ENCODE data around the gene KRTAP10-3. TPM values are rescaled to one million over a fixed set of nuclear protein-coding genes. Genes with fewer than 3 reads are reported as not detected.
"Not testable (repeated sequence)": the region's sequence is repeated elsewhere in the genome, so short reads cannot be mapped to it uniquely, and the experiment has no call there.

The KRTAP10-3 gene
- total and polyA plus RNA-seq, 3 experiments from 2014 or later: not detected

DNA sequence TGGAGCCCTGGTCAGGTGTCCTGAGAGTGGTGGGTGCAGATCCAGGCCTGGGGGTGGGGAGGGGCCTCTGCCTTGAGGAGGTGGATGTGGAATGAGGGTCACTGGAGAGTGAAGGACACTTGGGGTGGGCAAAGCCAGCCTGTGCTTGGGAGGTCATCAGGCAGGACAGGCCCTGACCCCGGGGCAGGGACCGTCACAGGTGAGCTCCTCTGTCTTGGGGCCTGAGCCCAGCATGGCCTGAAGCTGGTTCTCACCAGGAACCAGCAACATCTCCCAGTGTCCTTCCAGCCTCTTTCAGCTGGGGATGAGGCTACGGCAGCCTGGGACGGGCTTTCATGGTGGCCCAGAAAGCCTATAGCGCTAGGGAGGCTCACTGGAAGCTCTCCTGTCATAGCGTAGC is 6.5 kb downstream of the KRTAP10-3 start:
- Histone ChIP-seq H3K4me1 (ENCODE audit: insufficient read depth, low read length) (peaks cover 15% of the 10 kb centered on the region), H3K27ac (ENCODE audit: low read depth, low read length) (no peak overlapping the region), H3K4me3 (ENCODE audit: low read length) (no peak overlapping the region), H3K27me3 (ENCODE audit: insufficient read depth, low read length, poor library complexity, severe bottlenecking) (no peaks in the 10 kb centered on the region), H3K9me3 (ENCODE audit: low read length) (no peaks in the 10 kb centered on the region), H3K36me3 (ENCODE audit: insufficient read depth, low read length) (no peaks in the 10 kb centered on the region)
- no peak for DNase-seq
- Mint-ChIP-seq H3K4me3 (no peak overlapping the region), H3K36me3 (peaks cover 5 to 25% (median 6%) of the 10 kb centered on the region in 3 donors), H3K4me1 (peaks cover 19 to 25% (median 24%) of the 10 kb centered on the region in 3 donors), H3K27me3 (peaks cover 1 to 8% of the 10 kb centered on the region in 2 donors), H3K27ac (no peak overlapping the region), H3K9me3 (peaks cover 9 to 19% (median 12%) of the 10 kb centered on the region in 5 donors)
- POLR2A ChIA-PET: no interaction called here
- CTCF ChIA-PET: no interaction called here

DNA sequence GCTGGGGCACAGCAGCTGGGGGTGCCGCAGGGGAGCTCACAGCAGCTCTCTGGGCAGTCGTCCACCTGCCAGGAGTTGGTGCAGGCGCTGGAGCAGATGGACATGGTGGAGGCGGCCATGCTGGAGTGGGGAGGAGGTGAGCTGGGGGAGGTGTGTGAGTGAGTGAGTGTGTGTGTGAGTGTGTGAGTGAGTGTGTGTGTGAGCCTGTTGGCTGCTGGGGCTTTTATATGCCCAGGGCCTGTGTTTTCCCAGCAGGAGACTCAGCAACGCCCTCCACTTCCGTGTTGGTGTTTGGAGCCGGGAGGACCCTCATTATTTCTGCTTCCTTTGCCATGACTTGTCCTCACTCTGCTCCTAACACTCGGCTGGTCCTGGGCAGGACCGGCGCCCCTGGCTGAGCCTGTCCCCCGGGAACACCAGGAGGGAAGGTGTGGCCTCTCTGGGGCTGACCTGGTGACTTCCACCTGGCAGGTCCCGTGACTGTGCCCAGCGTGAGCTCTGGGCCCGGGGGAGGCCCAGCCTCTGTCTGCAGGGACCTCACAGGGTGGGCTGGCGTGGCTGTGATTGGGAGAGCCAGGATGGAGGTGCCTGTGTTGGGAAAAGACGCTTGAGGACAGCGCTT is 7.1 kb downstream of the KRTAP10-3 start, which contains the start of gene KRTAP10-2:
Gene KRTAP10-2, minus strand, starts transcription at position 166 of the 622 bp plus-strand sequence. Its CDS starts 47 bp downstream, at position 119.
- Mint-ChIP-seq H3K4me1 (peaks cover 26 to 30% (median 30%) of the 10 kb centered on the region in 3 donors), H3K27me3 (peaks cover 3 to 8% of the 10 kb centered on the region in 2 donors), H3K27ac (peak within 1 kb of the TSS in 2 of 8 donors; percentile 38 to 68), H3K36me3 (peaks cover 5 to 32% (median 12%) of the 10 kb centered on the region in 3 donors), H3K9me3 (peaks cover 14 to 26% (median 17%) of the 10 kb centered on the region in 5 donors), H3K4me3 (no peak within 1 kb of the TSS)
- CTCF ChIA-PET: no interaction called here
- H3K4me3 ChIP-seq (ENCODE audit: low read length): no peak within 1 kb of the TSS
- H3K27me3 ChIP-seq (ENCODE audit: insufficient read depth, low read length, poor library complexity, severe bottlenecking): no peaks in the 10 kb centered on the region
- H3K27ac ChIP-seq (ENCODE audit: low read depth, low read length): no peak within 1 kb of the TSS
- H3K9me3 ChIP-seq (ENCODE audit: low read length): peaks cover 6% of the 10 kb centered on the region
- no peak for DNase-seq
- peaks cover 21% of the 10 kb centered on the region for H3K4me1 ChIP-seq (ENCODE audit: insufficient read depth, low read length)
- POLR2A ChIA-PET: no interaction called here
- no peaks in the 10 kb centered on the region for H3K36me3 ChIP-seq (ENCODE audit: insufficient read depth, low read length)

DNA sequence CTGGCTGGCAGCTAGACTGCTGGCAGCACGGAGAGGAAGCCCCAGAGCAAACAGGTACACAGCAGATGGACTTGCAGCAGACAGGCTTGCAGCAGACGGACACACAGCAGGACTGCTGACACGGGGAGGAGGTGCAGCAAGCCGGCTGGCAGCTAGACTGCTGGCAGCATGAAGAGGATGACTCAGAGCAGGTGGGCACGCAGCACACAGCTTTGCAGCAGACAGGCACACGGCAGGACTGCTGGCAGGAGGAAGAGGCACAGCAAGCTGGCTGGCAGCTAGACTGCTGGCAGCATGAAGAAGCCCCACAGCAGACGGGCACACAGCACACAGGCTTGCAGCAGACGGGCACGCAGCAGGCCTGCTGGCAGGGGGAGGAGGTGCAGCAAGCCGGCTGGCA is 7.8 kb downstream of the KRTAP10-3 start:
- no peak overlapping the region for H3K27ac ChIP-seq (ENCODE audit: low read depth, low read length)
- Mint-ChIP-seq H3K4me1 (peaks cover 26 to 31% (median 30%) of the 10 kb centered on the region in 3 donors), H3K27me3 (peaks cover 3 to 7% of the 10 kb centered on the region in 2 donors), H3K4me3 (no peak overlapping the region), H3K27ac (peak overlapping the region in 2 of 8 donors; percentile 38 to 68), H3K36me3 (peaks cover 5 to 35% (median 13%) of the 10 kb centered on the region in 3 donors), H3K9me3 (peaks cover 16 to 31% (median 19%) of the 10 kb centered on the region in 5 donors)
- DNase-seq: no peak
- POLR2A ChIA-PET: no interaction called here
- H3K27me3 ChIP-seq (ENCODE audit: insufficient read depth, low read length, poor library complexity, severe bottlenecking): no peaks in the 10 kb centered on the region
- CTCF ChIA-PET: no interaction called here
- peaks cover 21% of the 10 kb centered on the region for H3K4me1 ChIP-seq (ENCODE audit: insufficient read depth, low read length)
- H3K9me3 ChIP-seq (ENCODE audit: low read length): peaks cover 6% of the 10 kb centered on the region
- no peaks in the 10 kb centered on the region for H3K36me3 ChIP-seq (ENCODE audit: insufficient read depth, low read length)
- no peak overlapping the region for H3K4me3 ChIP-seq (ENCODE audit: low read length)

DNA sequence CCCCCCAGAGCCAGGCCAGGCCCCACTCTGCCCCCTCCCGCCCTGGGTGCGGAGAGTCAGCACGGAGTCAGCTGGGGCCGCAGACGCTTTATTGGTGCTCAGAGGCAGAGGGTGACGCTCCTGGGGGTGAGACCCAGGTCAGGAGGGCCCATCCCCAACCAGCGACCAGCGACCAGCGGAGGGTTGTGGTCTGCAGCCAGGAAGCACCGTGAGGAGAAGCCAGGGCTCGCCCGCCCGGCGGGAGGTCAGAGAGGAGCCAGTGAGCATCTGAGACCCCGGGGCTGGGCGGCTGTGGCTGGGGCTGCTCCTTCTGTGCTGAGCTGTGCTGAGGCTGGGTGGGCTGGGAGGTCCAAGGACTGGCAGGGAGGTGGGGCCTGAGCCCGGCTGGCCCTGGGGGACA is 8.3 kb downstream of the KRTAP10-3 start:
- H3K4me1 ChIP-seq (ENCODE audit: insufficient read depth, low read length): peaks cover 21% of the 10 kb centered on the region
- DNase-seq; H3K27me3 ChIP-seq (ENCODE audit: insufficient read depth, low read length, poor library complexity, severe bottlenecking); CTCF ChIA-PET; H3K27ac Mint-ChIP-seq; H3K4me3 ChIP-seq (ENCODE audit: low read length); H3K27ac ChIP-seq (ENCODE audit: low read depth, low read length); H3K36me3 ChIP-seq (ENCODE audit: insufficient read depth, low read length); POLR2A ChIA-PET; H3K4me3 Mint-ChIP-seq; H3K9me3 ChIP-seq (ENCODE audit: low read length); H3K27me3 Mint-ChIP-seq: not testable (repeated sequence)
- peaks cover 21 to 37% (median 23%) of the 10 kb centered on the region in 5 donors for H3K9me3 Mint-ChIP-seq
- H3K36me3 Mint-ChIP-seq: peaks cover 5 to 40% (median 16%) of the 10 kb centered on the region in 3 donors
- peaks cover 29 to 35% (median 30%) of the 10 kb centered on the region in 3 donors for H3K4me1 Mint-ChIP-seq

DNA sequence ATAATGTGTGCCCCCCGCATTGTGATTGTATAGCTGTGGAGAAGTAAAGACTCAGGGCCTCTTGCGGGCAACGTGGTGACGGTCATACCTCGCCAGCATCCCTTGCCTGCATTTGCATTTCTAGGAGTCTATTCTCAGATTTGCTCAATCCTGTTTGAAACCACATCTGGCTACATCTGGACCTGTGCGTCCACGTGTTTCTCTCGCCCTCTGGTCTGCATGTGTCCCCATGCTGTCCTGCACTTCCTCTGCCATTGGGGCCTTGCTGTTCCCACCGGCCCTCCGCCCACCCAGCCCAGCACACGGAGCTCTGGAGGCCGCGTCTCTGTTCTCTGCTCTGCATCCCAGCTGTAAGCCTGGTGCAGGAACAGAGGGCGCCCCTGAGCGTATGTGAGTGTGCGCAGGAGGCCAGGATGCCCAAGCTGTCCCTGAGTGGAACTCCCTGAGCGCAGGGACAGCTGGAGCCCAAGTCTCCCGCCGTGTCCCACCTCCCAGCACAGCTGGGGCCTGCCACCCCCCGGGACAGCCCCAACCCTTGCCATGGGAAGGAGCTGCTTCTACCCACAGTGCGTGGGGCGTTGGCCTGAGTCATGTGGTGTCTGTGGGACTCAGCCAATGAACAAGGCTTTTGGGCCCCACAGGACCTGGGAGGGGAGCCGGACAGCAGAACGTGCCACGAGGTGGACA is 8.9 kb downstream of the KRTAP10-3 start:
- H3K27ac Mint-ChIP-seq: no peak overlapping the region

DNA sequence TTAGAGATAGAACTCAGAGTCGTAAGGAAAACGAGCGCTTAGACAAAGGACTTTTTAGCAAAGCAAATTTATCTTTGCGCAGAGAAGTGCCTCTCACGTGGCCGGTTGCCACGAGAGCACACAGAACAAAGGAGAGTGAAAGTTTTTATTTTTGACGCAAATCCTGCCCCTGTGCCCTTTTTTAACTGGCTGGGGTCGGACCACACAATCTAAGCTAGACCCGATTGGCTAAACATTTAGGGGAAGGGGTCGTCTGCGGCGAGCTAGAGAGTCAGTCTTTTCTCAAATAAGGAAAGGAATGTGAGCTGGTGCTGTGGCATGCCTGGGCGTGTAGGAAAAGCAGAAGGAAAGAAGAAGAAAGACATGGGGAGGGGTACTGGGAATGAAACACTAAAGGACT is 9.7 kb downstream of the KRTAP10-3 start:
- H3K9me3 Mint-ChIP-seq: peaks cover 21 to 40% (median 25%) of the 10 kb centered on the region in 5 donors
- Histone ChIP-seq H3K27me3 (ENCODE audit: insufficient read depth, low read length, poor library complexity, severe bottlenecking) (no peaks in the 10 kb centered on the region), H3K4me1 (ENCODE audit: insufficient read depth, low read length) (peaks cover 21% of the 10 kb centered on the region), H3K36me3 (ENCODE audit: insufficient read depth, low read length) (no peaks in the 10 kb centered on the region), H3K9me3 (ENCODE audit: low read length) (peaks cover 6% of the 10 kb centered on the region), H3K4me3 (ENCODE audit: low read length) (no peak overlapping the region), H3K27ac (ENCODE audit: low read depth, low read length) (no peak overlapping the region)
- peak overlapping the region in 1 of 7 donors; percentile 29 for H3K4me3 Mint-ChIP-seq
- ChIA-PET CTCF (interaction anchor here (3.0 kb wide), 1 partner anchor 39 kb away, joined by 16 read pairs; no protein-coding TSS in a partner anchor), POLR2A (no interaction called here)
- peak overlapping the region in 2 of 8 donors; percentile 7 to 80 for H3K27ac Mint-ChIP-seq
- peaks cover 0 to 4% of the 10 kb centered on the region in 2 donors for H3K27me3 Mint-ChIP-seq
- peaks cover 29 to 35% (median 30%) of the 10 kb centered on the region in 3 donors for H3K4me1 Mint-ChIP-seq
- DNase-seq: no peak
- H3K36me3 Mint-ChIP-seq: peaks cover 5 to 40% (median 16%) of the 10 kb centered on the region in 3 donors

More for the DNA sequence above, 8.9 kb downstream of the KRTAP10-3 start:
- Mint-ChIP-seq H3K36me3 (peaks cover 5 to 40% (median 16%) of the 10 kb centered on the region in 3 donors), H3K4me1 (peaks cover 29 to 35% (median 30%) of the 10 kb centered on the region in 3 donors), H3K27me3 (peaks cover 2 to 3% of the 10 kb centered on the region in 2 donors), H3K9me3 (peaks cover 21 to 38% (median 25%) of the 10 kb centered on the region in 5 donors), H3K4me3 (no peak overlapping the region)
- ChIA-PET CTCF (interaction anchor here (3.0 kb wide), 1 partner anchor 40 kb away, joined by 16 read pairs; no protein-coding TSS in a partner anchor), POLR2A (no interaction called here)
- H3K27ac ChIP-seq (ENCODE audit: low read depth, low read length): no peak overlapping the region
- no peaks in the 10 kb centered on the region for H3K36me3 ChIP-seq (ENCODE audit: insufficient read depth, low read length)
- H3K9me3 ChIP-seq (ENCODE audit: low read length): peaks cover 6% of the 10 kb centered on the region
- H3K4me1 ChIP-seq (ENCODE audit: insufficient read depth, low read length): peaks cover 21% of the 10 kb centered on the region
- no peak overlapping the region for H3K4me3 ChIP-seq (ENCODE audit: low read length)
- DNase-seq: no peak
- no peaks in the 10 kb centered on the region for H3K27me3 ChIP-seq (ENCODE audit: insufficient read depth, low read length, poor library complexity, severe bottlenecking)

DNA sequence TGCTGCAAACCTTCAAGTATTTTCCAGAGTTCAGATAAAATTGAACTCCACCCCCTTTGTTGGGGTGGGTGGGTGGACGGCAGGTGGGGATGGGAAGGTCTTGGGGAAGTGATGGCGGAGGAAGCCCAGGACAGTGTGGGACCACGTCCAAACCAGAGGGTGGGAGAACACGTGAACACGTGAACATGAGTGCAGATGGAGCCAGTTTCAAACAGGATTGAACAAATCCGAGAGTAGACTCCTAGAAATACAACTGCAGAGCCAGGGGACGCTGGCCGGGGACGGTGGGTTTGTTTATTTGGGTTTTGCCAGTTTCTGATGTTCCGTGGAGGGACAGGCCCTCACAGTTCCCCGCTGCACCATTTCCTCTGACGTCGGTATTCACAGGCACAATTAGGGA is 10.2 kb downstream of the KRTAP10-3 start:
- no peak for DNase-seq
- Histone ChIP-seq H3K27ac (ENCODE audit: low read depth, low read length) (no peak overlapping the region), H3K36me3 (ENCODE audit: insufficient read depth, low read length) (no peaks in the 10 kb centered on the region), H3K9me3 (ENCODE audit: low read length) (peaks cover 6% of the 10 kb centered on the region), H3K27me3 (ENCODE audit: insufficient read depth, low read length, poor library complexity, severe bottlenecking) (no peaks in the 10 kb centered on the region), H3K4me1 (ENCODE audit: insufficient read depth, low read length) (peaks cover 21% of the 10 kb centered on the region), H3K4me3 (ENCODE audit: low read length) (no peak overlapping the region)
- ChIA-PET POLR2A (interaction anchor here (1.1 kb wide), 1 partner anchor 269 kb away, joined by 3 read pairs; the partner anchor contains the start of gene SUMO3), CTCF (interaction anchor here (3.0 kb wide), 1 partner anchor 38 kb away, joined by 16 read pairs; no protein-coding TSS in a partner anchor)
- peaks cover 18 to 34% (median 23%) of the 10 kb centered on the region in 5 donors for H3K9me3 Mint-ChIP-seq
- peaks cover 0 to 4% of the 10 kb centered on the region in 2 donors for H3K27me3 Mint-ChIP-seq
- peaks cover 29 to 35% (median 30%) of the 10 kb centered on the region in 3 donors for H3K4me1 Mint-ChIP-seq
- peak overlapping the region in 5 of 8 donors; percentile 7 to 64 (median 43) for H3K27ac Mint-ChIP-seq
- peaks cover 5 to 36% (median 16%) of the 10 kb centered on the region in 3 donors for H3K36me3 Mint-ChIP-seq
- H3K4me3 Mint-ChIP-seq: peak overlapping the region in 5 of 7 donors; percentile 9 to 52 (median 34)
